Pancreas (tissue), 10 donors: Measurements from ENCODE around the gene CFAP74. TPM values are rescaled to one million over a fixed set of nuclear protein-coding genes. Genes with fewer than 3 reads are reported as not detected.
A peak's percentile ranks its signal among the peaks of the same experiment; 100 is the strongest.

Experiments used
- ATAC-seq, 4 donors: fragments of 200-7000 bp; cut with Tn5 transposase; one replicate each; pipeline versions ENCODE4 v1.8.0 to v1.9.1; 2020; ENCODE audit warnings: mild to moderate bottlenecking in 4 of 4, moderate library complexity in 4 of 4
- DNase-seq, 6 donors: peaks; one replicate each; pipeline ENCODE4 v3.0.0-alpha.2; 2020
- FAIRE-seq: peaks from 2 replicates; lab custom pipeline; 2012; peaks lifted over from hg19 to GRCh38; lab: Jason Lieb, UNC
- H3K27ac ChIP-seq, 4 donors: fragments of 200-600 bp; sonication (generic); 1 replicate in 3 of 4; 2 replicates in 1 of 4; pipeline versions ENCODE4 v1.5.0 to v1.8.0; 2020
- H3K27me3 ChIP-seq, 4 donors: fragments of 200-600 bp; one replicate each; pipeline ENCODE4 v1.8.0; 2021
- H3K36me3 ChIP-seq, 3 donors: fragments of 200-600 bp; sonication (generic) in 1 of 3; one replicate each; pipeline versions ENCODE4 v1.5.0 to v1.8.0; 2020 to 2021
- H3K4me1 ChIP-seq, 3 donors: fragments of 200-600 bp; one replicate each; pipeline ENCODE4 v1.8.0; 2021
- H3K4me3 ChIP-seq, 4 donors: fragments of 200-600 bp; sonication (generic) in 2 of 4; one replicate each; pipeline versions ENCODE4 v1.5.0 to v1.8.0; 2020 to 2021
- H3K9me3 ChIP-seq, 4 donors: fragments of 200-600 bp; one replicate each; pipeline ENCODE4 v1.8.0; 2021
- WGBS, 2 donors: extraction: QIAGEN DNeasy Blood & Tissue Kit; methylation state at CpG; one replicate each; pipeline ENCODE4 v1.1.7; 2013; 5-methylcytosine and 5-hydroxymethylcytosine counted together
- intact Hi-C, 3 donors: fragments of 100-400 bp; cut with DNase I; formaldehyde crosslinking; loops; one replicate each; pipeline versions ENCODE4 v1.11.1 to v1.14.2; 2022
- polyA plus RNA-seq, 2 donors: library from polyadenylated mRNA; stranded (reverse); fragments of 200-250 nt; gene quantifications; one replicate each; pipeline ENCODE4 v1.2.3, GENCODE V29; 2013
- total RNA-seq, 6 donors: library from RNA; stranded (reverse); fragmentation: NEBNext Ultra II Directional in 4 of 6; extraction: Animal tissue kit (Norgen Biotek cat#: 25700) in 4 of 6; gene quantifications; one replicate each; pipeline versions ENCODE4 v1.2.1 to v1.2.4, GENCODE V29; 2021 to 2023
- TF ChIP-seq, protein P1 (sequence below), 4 donors: fragments of 200-600 bp; sonication (generic) in 3 of 4; IDR thresholded peaks; one replicate each; pipeline versions ENCODE4 v1.5.0 to v1.8.0; 2021; ENCODE audit warnings: antibody characterized with exemption in 4 of 4
- donor health status: healthy with polysubstance abuse.
- donor health status: DM: no; HTN: no; CAD: no; lungs with moderate emphysema.
- donor health status: DM: no; HTN: no; CAD: no.
- donor health status: control.
- donor health status: control.
- donor health status: Bipolar disorder and iron deficiency.
- donor health status: DM: yes; HTN: yes; CAD: no.
- donor health status: DM: no; HTN: no; CAD: no.
- donor health status: DM: no; HTN: no; CAD: no.
- donor health status: DM: yes; HTN: yes; CAD: no.

Gene CFAP74
- total and polyA plus RNA-seq, 8 donors, result 0.08 to 0.16 TPM; not detected in 6

DNA sequence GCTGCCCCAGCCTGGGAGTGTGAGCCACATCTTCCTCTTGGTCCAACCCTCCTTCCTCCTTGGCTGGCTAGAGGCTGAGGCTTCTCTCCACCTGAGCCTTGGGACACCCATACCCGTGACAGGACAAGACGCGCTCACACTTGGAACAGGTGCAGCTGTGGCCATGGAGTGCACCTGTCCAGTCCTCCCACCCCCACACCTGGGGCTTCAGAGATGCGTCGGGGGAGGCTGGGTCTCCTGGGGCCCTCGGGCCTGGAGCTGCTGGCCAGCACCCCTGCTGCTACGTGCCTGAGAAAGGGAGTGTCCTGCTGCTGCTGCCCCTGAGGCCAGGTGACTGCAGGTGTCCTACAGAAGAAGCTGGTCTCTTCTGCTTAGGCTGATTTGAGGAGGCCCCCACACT is 47.5 kb downstream of the CFAP74 start:
- no peak overlapping the region for H3K4me3 ChIP-seq
- H3K4me1 ChIP-seq, result no peaks in the 10 kb centered on the region
- no peak overlapping the region for H3K27ac ChIP-seq
- WGBS, 2 donors, result 67 to 79% methylated on average over 7 of the region's 7 CpGs
- H3K36me3 ChIP-seq, result no peaks in the 10 kb centered on the region
- no peak for ATAC-seq
- intact Hi-C loops, result loop anchor here in 1 of 3 donors (5.0 kb wide), 1 partner anchor 86 kb away; no protein-coding TSS in a partner anchor
- no peaks in the 10 kb centered on the region for H3K27me3 ChIP-seq
- FAIRE-seq, result no peak
- TF ChIP-seq, protein P1, sequence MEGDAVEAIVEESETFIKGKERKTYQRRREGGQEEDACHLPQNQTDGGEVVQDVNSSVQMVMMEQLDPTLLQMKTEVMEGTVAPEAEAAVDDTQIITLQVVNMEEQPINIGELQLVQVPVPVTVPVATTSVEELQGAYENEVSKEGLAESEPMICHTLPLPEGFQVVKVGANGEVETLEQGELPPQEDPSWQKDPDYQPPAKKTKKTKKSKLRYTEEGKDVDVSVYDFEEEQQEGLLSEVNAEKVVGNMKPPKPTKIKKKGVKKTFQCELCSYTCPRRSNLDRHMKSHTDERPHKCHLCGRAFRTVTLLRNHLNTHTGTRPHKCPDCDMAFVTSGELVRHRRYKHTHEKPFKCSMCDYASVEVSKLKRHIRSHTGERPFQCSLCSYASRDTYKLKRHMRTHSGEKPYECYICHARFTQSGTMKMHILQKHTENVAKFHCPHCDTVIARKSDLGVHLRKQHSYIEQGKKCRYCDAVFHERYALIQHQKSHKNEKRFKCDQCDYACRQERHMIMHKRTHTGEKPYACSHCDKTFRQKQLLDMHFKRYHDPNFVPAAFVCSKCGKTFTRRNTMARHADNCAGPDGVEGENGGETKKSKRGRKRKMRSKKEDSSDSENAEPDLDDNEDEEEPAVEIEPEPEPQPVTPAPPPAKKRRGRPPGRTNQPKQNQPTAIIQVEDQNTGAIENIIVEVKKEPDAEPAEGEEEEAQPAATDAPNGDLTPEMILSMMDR (IDR thresholded peaks at IDR 0.05), result no peak
- no peaks in the 10 kb centered on the region for H3K9me3 ChIP-seq
- peak in 1 of 6 donors; percentile 27 for DNase-seq

DNA sequence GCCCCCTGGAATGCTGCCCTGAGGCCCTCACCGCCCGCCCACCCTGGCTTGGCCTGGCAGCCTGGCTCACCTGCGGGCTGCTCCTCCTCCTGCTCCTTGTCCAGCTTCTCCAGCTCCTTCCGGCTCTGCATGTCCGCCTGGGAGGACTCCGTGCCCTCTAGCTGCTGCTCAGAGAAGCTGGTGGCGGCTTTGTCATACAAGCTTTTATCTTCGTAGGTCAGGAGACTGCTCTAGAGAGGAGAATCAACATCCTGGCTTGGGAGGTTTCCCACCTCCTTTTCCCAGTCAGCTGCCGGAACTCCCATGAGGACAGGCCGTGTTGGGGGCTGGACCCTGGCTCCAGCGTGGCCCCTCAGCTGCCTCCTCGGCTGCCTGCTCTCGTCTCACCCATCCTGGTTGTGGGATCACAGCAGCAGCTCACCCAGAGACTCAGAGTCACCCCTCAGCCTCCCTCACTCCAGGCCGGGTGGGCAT is 47.9 kb downstream of the CFAP74 start:
- Histone ChIP-seq H3K9me3 (no peaks in the 10 kb centered on the region), H3K4me1 (no peaks in the 10 kb centered on the region), H3K27ac (no peak overlapping the region), H3K36me3 (no peaks in the 10 kb centered on the region), H3K4me3 (no peak overlapping the region), H3K27me3 (no peaks in the 10 kb centered on the region)
- TF ChIP-seq, protein P1 (IDR thresholded peaks at IDR 0.05), result no peak
- 62% methylated on average over 14 of the region's 14 CpGs for WGBS, 2 donors
- ATAC-seq (no peak), FAIRE-seq (no peak), DNase-seq (peak in 1 of 6 donors; percentile 47)
- intact Hi-C loops, result loop anchor here in 1 of 3 donors (5.0 kb wide), 1 partner anchor 87 kb away; no protein-coding TSS in a partner anchor

DNA sequence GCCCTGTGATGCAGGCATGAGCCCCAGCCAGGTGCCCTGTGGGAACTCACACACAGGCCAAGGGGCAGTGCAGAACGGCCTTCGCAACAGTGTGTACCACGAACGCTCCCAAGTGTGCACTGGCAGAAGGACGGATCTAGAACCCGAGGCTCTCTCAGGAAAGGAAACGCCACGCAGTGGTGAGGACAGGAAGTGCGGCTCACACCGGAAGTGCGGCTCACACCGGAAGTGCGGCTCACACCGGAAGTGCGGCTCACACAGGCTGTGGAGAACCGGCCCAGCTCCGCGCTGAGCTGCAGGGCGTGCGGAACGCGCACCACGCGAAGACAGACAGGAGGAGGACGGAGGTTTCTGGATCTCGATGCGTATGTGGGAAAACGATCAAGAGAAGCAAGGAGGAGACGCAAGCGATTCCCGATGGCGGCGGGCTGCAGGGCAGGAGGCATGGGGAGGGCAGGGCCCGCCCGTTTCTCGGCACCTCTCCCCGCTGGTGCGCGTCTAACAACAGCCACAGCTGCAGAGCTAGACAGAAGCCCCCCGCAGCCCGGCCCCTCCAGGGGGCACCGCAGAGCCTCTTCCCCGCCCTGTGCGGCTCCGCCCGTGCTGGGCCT is 48.6 kb downstream of the CFAP74 start:
- no peaks in the 10 kb centered on the region for H3K27me3 ChIP-seq
- H3K27ac ChIP-seq, result no peak overlapping the region
- TF ChIP-seq, protein P1 (IDR thresholded peaks at IDR 0.05), result no peak
- H3K36me3 ChIP-seq, result no peaks in the 10 kb centered on the region
- no peak for FAIRE-seq
- no peaks in the 10 kb centered on the region for H3K9me3 ChIP-seq
- DNase-seq, result peak in 1 of 6 donors; percentile 32
- 89 to 90% methylated on average over 46 of the region's 46 CpGs for WGBS, 2 donors
- intact Hi-C loops, result loop anchor here in 1 of 3 donors (5.0 kb wide), 1 partner anchor 87 kb away; no protein-coding TSS in a partner anchor
- no peak overlapping the region for H3K4me3 ChIP-seq
- ATAC-seq, result no peak
- H3K4me1 ChIP-seq, result no peaks in the 10 kb centered on the region

DNA sequence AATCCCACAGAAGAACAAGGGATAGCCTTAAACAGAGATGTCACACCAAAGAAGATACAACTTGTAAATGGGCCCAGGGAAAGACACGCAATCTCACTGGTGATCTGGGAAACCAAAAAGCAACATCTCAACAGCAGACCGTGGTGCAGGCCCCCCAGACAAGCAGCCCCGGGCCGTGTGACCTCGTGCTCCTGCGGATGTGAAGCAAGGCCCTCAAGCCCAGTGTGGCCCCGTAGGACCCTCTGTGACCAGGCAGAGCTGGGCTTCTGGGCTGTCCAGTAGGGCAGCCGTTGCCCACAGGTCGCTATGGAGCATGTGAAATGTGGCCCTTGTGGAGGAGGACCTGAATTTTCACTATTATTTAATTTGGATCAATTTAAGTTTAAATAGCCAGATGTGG is 49.6 kb downstream of the CFAP74 start:
- no peaks in the 10 kb centered on the region for H3K27me3 ChIP-seq
- no peak for ATAC-seq
- TF ChIP-seq, protein P1 (IDR thresholded peaks at IDR 0.05), result no peak
- no peaks in the 10 kb centered on the region for H3K9me3 ChIP-seq
- WGBS, 2 donors, result 71 to 79% methylated on average over 9 of the region's 9 CpGs
- no peaks in the 10 kb centered on the region for H3K36me3 ChIP-seq
- no peak overlapping the region for H3K4me3 ChIP-seq
- no peak overlapping the region for H3K27ac ChIP-seq
- intact Hi-C loops, result no loop called here
- peak in 1 of 6 donors; percentile 43 for DNase-seq
- no peaks in the 10 kb centered on the region for H3K4me1 ChIP-seq
- FAIRE-seq, result no peak

DNA sequence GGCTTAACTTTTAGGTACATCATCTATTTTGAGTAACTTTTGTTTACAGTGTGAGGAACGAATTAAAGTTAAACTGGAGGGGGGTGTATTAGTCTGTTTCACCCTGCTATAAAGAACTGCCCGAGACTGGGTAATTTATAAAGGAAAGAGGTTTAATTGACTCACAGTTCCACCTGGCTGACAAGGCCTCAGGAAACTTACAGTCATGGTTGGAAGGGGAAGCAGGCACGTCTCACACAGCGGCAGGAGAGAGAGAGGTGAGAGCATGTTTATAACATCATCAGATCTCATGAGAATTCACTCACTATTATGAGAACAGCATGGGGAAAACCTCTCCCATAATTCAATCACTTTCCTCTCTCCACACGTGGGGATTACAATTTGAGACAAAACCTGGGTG is 52.6 kb downstream of the CFAP74 start:
- Histone ChIP-seq H3K9me3 (no peaks in the 10 kb centered on the region), H3K4me3 (no peak overlapping the region), H3K36me3 (no peaks in the 10 kb centered on the region), H3K27me3 (no peaks in the 10 kb centered on the region), H3K27ac (no peak overlapping the region), H3K4me1 (no peaks in the 10 kb centered on the region)
- FAIRE-seq (no peak), ATAC-seq (no peak), DNase-seq (no peak)
- intact Hi-C loops, result no loop called here
- TF ChIP-seq, protein P1 (IDR thresholded peaks at IDR 0.05), result no peak
- WGBS, 2 donors, result 73 to 82% methylated on average over 5 of the region's 5 CpGs
